Measurements from ENCODE around the gene KCNQ5.

Gene KCNQ5

GRCh38 chr6:72761761-72762160 is 139.9 kb downstream of the KCNQ5 start:
- Mint-ChIP-seq H3K9me3 (no peaks in the 10 kb centered on the region), H3K36me3 (ENCODE audit: low read depth) (no peaks in the 10 kb centered on the region), H3K27me3 (ENCODE audit: low read depth) (no peaks in the 10 kb centered on the region), H3K4me1 (ENCODE audit: low read depth) (no peaks in the 10 kb centered on the region), H3K27ac (no peak overlapping the region), H3K4me3 (no peak overlapping the region)

- Mint-ChIP-seq H3K4me1 (ENCODE audit: low read depth) (no peaks in the 10 kb centered on the region), H3K4me3 (no peak overlapping the region), H3K27me3 (ENCODE audit: low read depth) (no peaks in the 10 kb centered on the region), H3K36me3 (ENCODE audit: low read depth) (no peaks in the 10 kb centered on the region), H3K27ac (no peak overlapping the region), H3K9me3 (no peaks in the 10 kb centered on the region)
Measured at GRCh38 chr6:72769459-72770125, 147.7 kb downstream of the KCNQ5 start.

GRCh38 chr6:72770959-72771358 is 149.1 kb downstream of the KCNQ5 start:
- no peak overlapping the region for H3K4me3 Mint-ChIP-seq
- H3K9me3 Mint-ChIP-seq = no peaks in the 10 kb centered on the region
- H3K27me3 Mint-ChIP-seq (ENCODE audit: low read depth) = no peaks in the 10 kb centered on the region
- H3K36me3 Mint-ChIP-seq (ENCODE audit: low read depth) = no peaks in the 10 kb centered on the region
- H3K27ac Mint-ChIP-seq = no peak overlapping the region
- no peaks in the 10 kb centered on the region for H3K4me1 Mint-ChIP-seq (ENCODE audit: low read depth)

GRCh38 chr6:72776456-72776855 is 154.6 kb downstream of the KCNQ5 start:
- H3K27me3 Mint-ChIP-seq (ENCODE audit: low read depth) = no peaks in the 10 kb centered on the region
- no peaks in the 10 kb centered on the region for H3K9me3 Mint-ChIP-seq
- no peaks in the 10 kb centered on the region for H3K4me1 Mint-ChIP-seq (ENCODE audit: low read depth)
- H3K36me3 Mint-ChIP-seq (ENCODE audit: low read depth) = no peaks in the 10 kb centered on the region
- no peak overlapping the region for H3K27ac Mint-ChIP-seq
- H3K4me3 Mint-ChIP-seq = no peak overlapping the region

- Mint-ChIP-seq H3K9me3 (no peaks in the 10 kb centered on the region), H3K36me3 (ENCODE audit: low read depth) (no peaks in the 10 kb centered on the region), H3K27me3 (ENCODE audit: low read depth) (no peaks in the 10 kb centered on the region), H3K27ac (no peak overlapping the region), H3K4me1 (ENCODE audit: low read depth) (no peaks in the 10 kb centered on the region), H3K4me3 (no peak overlapping the region)
Measured at GRCh38 chr6:72781624-72782023, 159.8 kb downstream of the KCNQ5 start.

GRCh38 chr6:72783035-72783434 is 161.2 kb downstream of the KCNQ5 start:
- Mint-ChIP-seq H3K4me3 (no peak overlapping the region), H3K4me1 (ENCODE audit: low read depth) (no peaks in the 10 kb centered on the region), H3K9me3 (no peaks in the 10 kb centered on the region), H3K36me3 (ENCODE audit: low read depth) (no peaks in the 10 kb centered on the region), H3K27me3 (ENCODE audit: low read depth) (no peaks in the 10 kb centered on the region), H3K27ac (no peak overlapping the region)

- no peaks in the 10 kb centered on the region for H3K36me3 Mint-ChIP-seq (ENCODE audit: low read depth)
- H3K4me3 Mint-ChIP-seq = no peak overlapping the region
- H3K9me3 Mint-ChIP-seq = no peaks in the 10 kb centered on the region
- H3K27me3 Mint-ChIP-seq (ENCODE audit: low read depth) = no peaks in the 10 kb centered on the region
- H3K27ac Mint-ChIP-seq = no peak overlapping the region
- H3K4me1 Mint-ChIP-seq (ENCODE audit: low read depth) = no peaks in the 10 kb centered on the region
Measured at GRCh38 chr6:72783666-72784065, 161.8 kb downstream of the KCNQ5 start.

GRCh38 chr6:72784071-72784470 is 162.2 kb downstream of the KCNQ5 start:
- Mint-ChIP-seq H3K27ac (no peak overlapping the region), H3K4me3 (no peak overlapping the region), H3K4me1 (ENCODE audit: low read depth) (no peaks in the 10 kb centered on the region), H3K9me3 (no peaks in the 10 kb centered on the region), H3K27me3 (ENCODE audit: low read depth) (no peaks in the 10 kb centered on the region), H3K36me3 (ENCODE audit: low read depth) (no peaks in the 10 kb centered on the region)

- H3K9me3 Mint-ChIP-seq = no peaks in the 10 kb centered on the region
- H3K27ac Mint-ChIP-seq = no peak overlapping the region
- no peaks in the 10 kb centered on the region for H3K27me3 Mint-ChIP-seq (ENCODE audit: low read depth)
- no peak overlapping the region for H3K4me3 Mint-ChIP-seq
- no peaks in the 10 kb centered on the region for H3K4me1 Mint-ChIP-seq (ENCODE audit: low read depth)
- H3K36me3 Mint-ChIP-seq (ENCODE audit: low read depth) = no peaks in the 10 kb centered on the region
Measured at GRCh38 chr6:72784581-72784980, 162.7 kb downstream of the KCNQ5 start.

- H3K4me3 Mint-ChIP-seq = no peak overlapping the region
- no peaks in the 10 kb centered on the region for H3K9me3 Mint-ChIP-seq
- H3K4me1 Mint-ChIP-seq (ENCODE audit: low read depth) = peaks cover 3% of the 10 kb centered on the region
- H3K27me3 Mint-ChIP-seq (ENCODE audit: low read depth) = no peaks in the 10 kb centered on the region
- H3K27ac Mint-ChIP-seq = no peak overlapping the region
- no peaks in the 10 kb centered on the region for H3K36me3 Mint-ChIP-seq (ENCODE audit: low read depth)
Measured at GRCh38 chr6:72787391-72788031, 165.6 kb downstream of the KCNQ5 start.

- H3K36me3 Mint-ChIP-seq (ENCODE audit: low read depth) = no peaks in the 10 kb centered on the region
- peaks cover 3% of the 10 kb centered on the region for H3K4me1 Mint-ChIP-seq (ENCODE audit: low read depth)
- no peaks in the 10 kb centered on the region for H3K27me3 Mint-ChIP-seq (ENCODE audit: low read depth)
- H3K27ac Mint-ChIP-seq = no peak overlapping the region
- H3K4me3 Mint-ChIP-seq = no peak overlapping the region
- no peaks in the 10 kb centered on the region for H3K9me3 Mint-ChIP-seq
Measured at GRCh38 chr6:72788188-72788587, 166.3 kb downstream of the KCNQ5 start.

GRCh38 chr6:72789145-72789544 is 167.3 kb downstream of the KCNQ5 start:
- H3K4me3 Mint-ChIP-seq = no peak overlapping the region
- H3K27ac Mint-ChIP-seq = no peak overlapping the region
- no peaks in the 10 kb centered on the region for H3K9me3 Mint-ChIP-seq
- H3K27me3 Mint-ChIP-seq (ENCODE audit: low read depth) = no peaks in the 10 kb centered on the region
- peaks cover 3% of the 10 kb centered on the region for H3K4me1 Mint-ChIP-seq (ENCODE audit: low read depth)
- H3K36me3 Mint-ChIP-seq (ENCODE audit: low read depth) = no peaks in the 10 kb centered on the region

- Mint-ChIP-seq H3K27ac (no peak overlapping the region), H3K36me3 (ENCODE audit: low read depth) (no peaks in the 10 kb centered on the region), H3K27me3 (ENCODE audit: low read depth) (no peaks in the 10 kb centered on the region), H3K4me3 (no peak overlapping the region), H3K9me3 (no peaks in the 10 kb centered on the region), H3K4me1 (ENCODE audit: low read depth) (peaks cover 3% of the 10 kb centered on the region)
Measured at GRCh38 chr6:72792692-72793091, 170.8 kb downstream of the KCNQ5 start.

- Mint-ChIP-seq H3K27me3 (ENCODE audit: low read depth) (no peaks in the 10 kb centered on the region), H3K36me3 (ENCODE audit: low read depth) (no peaks in the 10 kb centered on the region), H3K4me1 (ENCODE audit: low read depth) (peaks cover 3% of the 10 kb centered on the region), H3K27ac (no peak overlapping the region), H3K4me3 (no peak overlapping the region), H3K9me3 (no peaks in the 10 kb centered on the region)
Measured at GRCh38 chr6:72793641-72794395, 172.0 kb downstream of the KCNQ5 start.

- Mint-ChIP-seq H3K36me3 (ENCODE audit: low read depth) (no peaks in the 10 kb centered on the region), H3K27me3 (ENCODE audit: low read depth) (no peaks in the 10 kb centered on the region), H3K9me3 (peaks cover 3% of the 10 kb centered on the region), H3K4me1 (ENCODE audit: low read depth) (no peaks in the 10 kb centered on the region), H3K4me3 (no peak overlapping the region), H3K27ac (no peak overlapping the region)
Measured at GRCh38 chr6:72798196-72798595, 176.3 kb downstream of the KCNQ5 start.
